A673 (cell line): Measurements from ENCODE around the gene OR4E1. TPM values are rescaled to one million over a fixed set of nuclear protein-coding genes. Genes with fewer than 3 reads are reported as not detected.

Experiments
- BruUV-seq: library from RNA; stranded (reverse); fragments of 400-500 nt; replicated peaks from 2 replicates; lab custom pipeline; 2021; lab: Mats Ljungman, UMichigan
- CTCF ChIA-PET: fragments of 300-600 bp; sonication (Branson Sonifier 250); formaldehyde crosslinking; loops from one replicate; lab custom pipeline; 2022; ENCODE audit warnings: antibody characterized with exemption; lab: Charles Lee
- POLR2A ChIA-PET: fragments of 300-600 bp; sonication (Branson Sonifier 250); formaldehyde crosslinking; loops from one replicate; lab custom pipeline; 2022; ENCODE audit warnings: antibody characterized with exemption; ENCODE audit not compliant: low non-redundant PET; lab: Charles Lee
- DNase-seq: peaks from one replicate; pipeline ENCODE4 v3.0.0-alpha.2; 2015; ENCODE audit warnings: low spot score
- H3K27ac ChIP-seq: fragments of 200-600 bp; sonication (generic); 2 replicates; pipeline ENCODE4 v1.5.1; 2016; ENCODE audit warnings: mixed run types, low read depth, mild to moderate bottlenecking, mixed read lengths, antibody characterized with exemption, low read length; ENCODE audit not compliant: poor library complexity, severe bottlenecking
- H3K27me3 ChIP-seq: fragments of 200-600 bp; sonication (generic); replicated peaks from 2 replicates; pipeline ENCODE4 v1.6.1; 2017; ENCODE audit warnings: mixed run types, low read depth, mild to moderate bottlenecking, mixed read lengths, antibody characterized with exemption, low read length; ENCODE audit not compliant: insufficient read depth, poor library complexity
- H3K36me3 ChIP-seq: fragments of 200-600 bp; sonication (generic); 2 replicates; pipeline ENCODE4 v1.6.1; 2016; ENCODE audit warnings: mixed run types, mild to moderate bottlenecking, mixed read lengths, antibody characterized with exemption, low read length; ENCODE audit not compliant: insufficient read depth, poor library complexity, severe bottlenecking
- H3K4me1 ChIP-seq: fragments of 200-600 bp; sonication (generic); 2 replicates; pipeline ENCODE4 v1.6.1; 2017; ENCODE audit warnings: mixed run types, mild to moderate bottlenecking, mixed read lengths, antibody characterized with exemption, low read length; ENCODE audit not compliant: insufficient read depth, poor library complexity, severe bottlenecking
- H3K4me3 ChIP-seq: fragments of 200-600 bp; sonication (generic); 2 replicates; pipeline ENCODE4 v1.5.1; 2016; ENCODE audit warnings: low read depth, mixed run types, mild to moderate bottlenecking, mixed read lengths, low read length; ENCODE audit not compliant: poor library complexity, severe bottlenecking
- H3K9me3 ChIP-seq: fragments of 200-600 bp; sonication (generic); 2 replicates; pipeline ENCODE4 v1.6.1; 2016; ENCODE audit warnings: mixed run types, low read depth, mild to moderate bottlenecking, mixed read lengths, antibody characterized with exemption, low read length; ENCODE audit not compliant: poor library complexity, severe bottlenecking
- EZH2 ChIP-seq: fragments of 200-600 bp; sonication (generic); IDR thresholded peaks from 2 replicates; pipeline ENCODE4 v1.6.1; 2017; ENCODE audit warnings: borderline replicate concordance, low read depth, mild to moderate bottlenecking, mixed read lengths, antibody characterized with exemption, low read length; ENCODE audit not compliant: poor library complexity, severe bottlenecking
- intact Hi-C: fragments of 100-400 bp; cut with micrococcal nuclease; formaldehyde crosslinking; loops from one replicate; pipeline ENCODE4 v1.10.0; 2022; ENCODE audit not compliant: unreplicated experiment
- total RNA-seq: library from RNA; stranded (reverse); gene quantifications from 2 replicates; pipeline ENCODE4 v1.2.3, GENCODE V29; 2021
- TF ChIP-seq, protein P1 (sequence below): fragments of 300-800, 200-600 bp; sonication (generic); conservative IDR thresholded peaks from 2 replicates; pipeline ENCODE4 v1.5.1; 2017; ENCODE audit warnings: low read depth, mild to moderate bottlenecking, antibody characterized with exemption, low read length, moderate library complexity, mixed read lengths

OR4E1 gene
- total RNA-seq, 1 experiment from 2014 or later = not detected

DNA sequence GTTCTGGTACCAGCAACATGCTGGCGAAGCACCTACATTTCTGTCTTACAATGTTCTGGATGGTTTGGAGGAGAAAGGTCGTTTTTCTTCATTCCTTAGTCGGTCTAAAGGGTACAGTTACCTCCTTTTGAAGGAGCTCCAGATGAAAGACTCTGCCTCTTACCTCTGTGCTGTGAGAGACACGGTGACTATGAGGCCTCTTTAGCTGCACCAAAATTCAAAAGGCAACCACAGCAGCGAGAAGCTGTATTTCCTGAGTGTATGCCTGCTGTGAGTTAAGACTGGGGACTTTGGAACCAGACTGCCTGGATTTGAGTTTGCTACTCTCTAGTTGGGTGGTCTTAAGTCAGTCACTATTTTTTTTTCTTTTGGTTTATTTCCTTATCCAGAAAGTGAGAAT lies 30.2 kb downstream of the OR4E1 start:
- H3K27ac ChIP-seq = peak overlapping the region; percentile 84
- ChIA-PET CTCF (interaction anchor here (1.8 kb wide), 1 partner anchor 80 kb away, joined by 5 read pairs; no protein-coding TSS in a partner anchor), POLR2A (interaction anchor here (0.7 to 1.1 kb wide), 2 partner anchors 9 to 161 kb away, joined by 3 read pairs; no protein-coding TSS in a partner anchor)
- no peaks in the 10 kb centered on the region for H3K27me3 ChIP-seq
- no peak for DNase-seq
- peak overlapping the region; percentile 57 for H3K4me3 ChIP-seq
- intact Hi-C loops = no loop called here
- BruUV-seq = no TSS peak
- H3K36me3 ChIP-seq = peaks cover 49% of the 10 kb centered on the region
- TF ChIP-seq, protein P1, sequence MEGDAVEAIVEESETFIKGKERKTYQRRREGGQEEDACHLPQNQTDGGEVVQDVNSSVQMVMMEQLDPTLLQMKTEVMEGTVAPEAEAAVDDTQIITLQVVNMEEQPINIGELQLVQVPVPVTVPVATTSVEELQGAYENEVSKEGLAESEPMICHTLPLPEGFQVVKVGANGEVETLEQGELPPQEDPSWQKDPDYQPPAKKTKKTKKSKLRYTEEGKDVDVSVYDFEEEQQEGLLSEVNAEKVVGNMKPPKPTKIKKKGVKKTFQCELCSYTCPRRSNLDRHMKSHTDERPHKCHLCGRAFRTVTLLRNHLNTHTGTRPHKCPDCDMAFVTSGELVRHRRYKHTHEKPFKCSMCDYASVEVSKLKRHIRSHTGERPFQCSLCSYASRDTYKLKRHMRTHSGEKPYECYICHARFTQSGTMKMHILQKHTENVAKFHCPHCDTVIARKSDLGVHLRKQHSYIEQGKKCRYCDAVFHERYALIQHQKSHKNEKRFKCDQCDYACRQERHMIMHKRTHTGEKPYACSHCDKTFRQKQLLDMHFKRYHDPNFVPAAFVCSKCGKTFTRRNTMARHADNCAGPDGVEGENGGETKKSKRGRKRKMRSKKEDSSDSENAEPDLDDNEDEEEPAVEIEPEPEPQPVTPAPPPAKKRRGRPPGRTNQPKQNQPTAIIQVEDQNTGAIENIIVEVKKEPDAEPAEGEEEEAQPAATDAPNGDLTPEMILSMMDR = no peak
- TF ChIP-seq EZH2 = no peak
- no peaks in the 10 kb centered on the region for H3K9me3 ChIP-seq
- H3K4me1 ChIP-seq = peaks cover 23% of the 10 kb centered on the region

DNA sequence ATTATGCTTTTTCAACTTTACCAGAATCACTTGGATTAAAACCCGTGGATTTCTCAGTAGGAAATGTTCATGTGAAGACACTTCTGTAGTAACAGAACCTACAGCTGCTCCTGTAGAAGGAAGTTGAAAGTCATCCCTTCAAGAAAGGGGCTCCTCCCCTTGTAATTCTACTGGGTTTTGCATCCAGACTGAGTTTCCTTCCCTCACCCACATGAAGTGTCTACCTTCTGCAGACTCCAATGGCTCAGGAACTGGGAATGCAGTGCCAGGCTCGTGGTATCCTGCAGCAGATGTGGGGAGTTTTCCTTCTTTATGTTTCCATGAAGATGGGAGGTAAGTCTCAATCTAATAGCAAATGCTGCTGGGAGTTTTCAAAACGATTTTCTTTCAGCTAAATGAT lies 30.9 kb downstream of the OR4E1 start:
- Histone ChIP-seq H3K4me1 (peaks cover 23% of the 10 kb centered on the region), H3K4me3 (peak overlapping the region; percentile 57), H3K27me3 (no peaks in the 10 kb centered on the region), H3K9me3 (no peaks in the 10 kb centered on the region), H3K27ac (peak overlapping the region; percentile 84), H3K36me3 (peaks cover 42% of the 10 kb centered on the region)
- CTCF ChIA-PET = interaction anchor here (0.6 to 1.8 kb wide), 3 partner anchors 81 to 271 kb away, joined by 4 to 6 read pairs (median 5); no protein-coding TSS in a partner anchor
- POLR2A ChIA-PET = interaction anchor here (0.7 to 1.1 kb wide), 2 partner anchors 9 to 1213 kb away, joined by 3 to 38 read pairs; no protein-coding TSS in a partner anchor
- intact Hi-C loops = no loop called here
- peak; percentile 73 for DNase-seq
- BruUV-seq = no TSS peak
- no peak for TF ChIP-seq EZH2
- TF ChIP-seq, protein P1 = no peak

DNA sequence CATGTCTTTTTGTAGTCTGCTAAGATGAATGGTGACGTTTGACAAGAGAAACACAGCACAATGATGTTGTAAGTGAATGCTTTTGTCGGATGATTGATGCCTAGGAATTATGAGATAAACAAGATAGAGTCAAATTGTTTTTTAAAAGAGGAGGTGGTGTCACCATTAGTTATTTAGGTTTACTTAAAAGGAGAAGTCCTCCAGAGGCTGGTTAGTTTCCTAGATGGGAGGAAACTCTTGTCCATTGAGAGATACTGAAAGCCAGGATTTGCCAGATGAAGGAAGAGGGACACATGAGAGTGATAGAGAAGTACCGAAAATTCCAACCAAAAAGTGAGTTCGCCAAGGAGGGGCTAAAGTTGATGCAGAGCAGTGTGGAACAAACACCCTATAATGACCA lies 38.8 kb downstream of the OR4E1 start, which contains the start of gene OR10G2:
OR10G2 (minus strand) TSS at position 101 of the 400 bp plus-strand sequence; CDS start at position 3, 98 bp downstream.
- no TSS peak for BruUV-seq
- Histone ChIP-seq H3K27me3 (no peaks in the 10 kb centered on the region), H3K27ac (no peak within 1 kb of the TSS), H3K4me3 (no peak within 1 kb of the TSS), H3K36me3 (no peaks in the 10 kb centered on the region), H3K4me1 (no peaks in the 10 kb centered on the region), H3K9me3 (no peaks in the 10 kb centered on the region)
- POLR2A ChIA-PET = no interaction called here
- CTCF ChIA-PET = no interaction called here
- intact Hi-C loops = no loop called here
- TF ChIP-seq, protein P1 = no peak
- TF ChIP-seq EZH2 = no peak
- no peak for DNase-seq
